Limb (tissue), 2 donors: Measurements from ENCODE around the gene DMC1.
"Not testable (repeated sequence)": the region's sequence is repeated elsewhere in the genome, so short reads cannot be mapped to it uniquely, and the experiment has no call there.

Experiments
- DNase-seq, 2 donors: peaks; one replicate each; pipeline ENCODE4 v3.0.0-alpha.2; 2016; ENCODE audit errors: extremely low spot score in 2 of 2

Gene DMC1

GRCh38 chr22:38569972-38570778, at the start of gene DMC1:
DMC1 (minus strand) TSS chr22:38570183; CDS start chr22:38568256, 1,927 bp downstream.
- DNase-seq, result peak; percentile 91 to 98

- DNase-seq, result no peak
These were observed 48.7 kb upstream of the DMC1 start for GRCh38 chr22:38618682-38619081.

- no peak for DNase-seq
These were observed 48.3 kb upstream of the DMC1 start for GRCh38 chr22:38618258-38618657.

GRCh38 chr22:38615064-38615405, 45.1 kb upstream of the DMC1 start:
- DNase-seq, result not testable (repeated sequence)

- DNase-seq, result no peak
These were observed 44.5 kb upstream of the DMC1 start for GRCh38 chr22:38614332-38615063.

GRCh38 chr22:38613588-38613987, 43.6 kb upstream of the DMC1 start:
- no peak for DNase-seq

GRCh38 chr22:38612217-38613006, 42.4 kb upstream of the DMC1 start:
- DNase-seq, result no peak

- DNase-seq, result no peak
These were observed 41.6 kb upstream of the DMC1 start for GRCh38 chr22:38611559-38611958.

- DNase-seq, result no peak
These were observed 40.3 kb upstream of the DMC1 start for GRCh38 chr22:38610234-38610633.

- no peak for DNase-seq
These were observed 39.2 kb upstream of the DMC1 start for GRCh38 chr22:38608992-38609750.

GRCh38 chr22:38607680-38608079, 37.7 kb upstream of the DMC1 start:
- DNase-seq, result no peak

GRCh38 chr22:38602166-38602565, 32.2 kb upstream of the DMC1 start:
- no peak for DNase-seq

GRCh38 chr22:38601221-38601764, 31.3 kb upstream of the DMC1 start:
- no peak for DNase-seq

- no peak for DNase-seq
These were observed 29.5 kb upstream of the DMC1 start for GRCh38 chr22:38599466-38599865.

GRCh38 chr22:38582923-38583322, 12.9 kb upstream of the DMC1 start:
- DNase-seq, result not testable (repeated sequence)

- DNase-seq, result no peak
These were observed 8.5 kb upstream of the DMC1 start for GRCh38 chr22:38578505-38578904.

GRCh38 chr22:38572065-38572464, 2.1 kb upstream of the DMC1 start:
- DNase-seq, result peak; percentile 43 to 75

GRCh38 chr22:38570779-38571364, 889 bp upstream of the DMC1 start:
- DNase-seq, result peak in 1 of 2 donors; percentile 61

GRCh38 chr22:38569181-38569971, 607 bp downstream of the DMC1 start:
- DNase-seq, result peak in 1 of 2 donors; percentile 44
